Ascending aorta (tissue), 2 donors: ENCODE measurements around the gene ZNF691. TPM values are rescaled to one million over a fixed set of nuclear protein-coding genes. Genes with fewer than 3 reads are reported as not detected.

Experiments
- DNase-seq, 2 donors: peaks; one replicate each; pipeline ENCODE4 v3.0.0-alpha.2; 2019; ENCODE audit warnings: low spot score in 2 of 2
- H3K27ac ChIP-seq, 2 donors: fragments of 200-600 bp; sonication (generic); one replicate each; pipeline ENCODE4 v1.5.1; 2016 to 2017; ENCODE audit warnings: mild to moderate bottlenecking in 1 of 2
- H3K27me3 ChIP-seq: fragments of 200-600 bp; sonication (generic); one replicate; pipeline ENCODE4 v1.5.1; 2017
- H3K36me3 ChIP-seq, 2 donors: fragments of 200-600 bp; sonication (generic); one replicate each; pipeline ENCODE4 v1.5.1; 2016
- H3K4me1 ChIP-seq, 2 donors: fragments of 200-600 bp; sonication (generic); one replicate each; pipeline ENCODE4 v1.5.1; 2016 to 2017; ENCODE audit warnings: mild to moderate bottlenecking in 1 of 2
- H3K4me3 ChIP-seq, 2 donors: fragments of 200-600 bp; sonication (generic); one replicate each; pipeline ENCODE4 v1.5.1; 2016 to 2017; ENCODE audit warnings: mild to moderate bottlenecking in 1 of 2
- H3K9me3 ChIP-seq, 2 donors: fragments of 200-600 bp; sonication (generic); one replicate each; pipeline ENCODE4 v1.5.1; 2016
- intact Hi-C: fragments of 100-400 bp; cut with DNase I; formaldehyde crosslinking; loops from one replicate; pipeline ENCODE4 v1.15.1; 2023
- total RNA-seq: library from RNA; depleted of rRNA; stranded (reverse); fragments of >200 nt; gene quantifications from one replicate; pipeline ENCODE4 v1.1.0, GENCODE V29; 2016
- TF ChIP-seq, protein P1 (sequence below), 3 experiments: fragments of 200-600 bp in 2 of 3; fragments of 450-650 bp in 1 of 3; sonication (generic) in 2 of 3; IDR thresholded peaks; one replicate each; pipeline ENCODE4 v1.5.1; 2016 to 2019; ENCODE audit warnings: antibody characterized with exemption in 3 of 3, mild to moderate bottlenecking in 1 of 3, moderate library complexity in 1 of 3

ZNF691 gene
- total RNA-seq, 1 donor from 2014 or later = 14.7 TPM

DNA sequence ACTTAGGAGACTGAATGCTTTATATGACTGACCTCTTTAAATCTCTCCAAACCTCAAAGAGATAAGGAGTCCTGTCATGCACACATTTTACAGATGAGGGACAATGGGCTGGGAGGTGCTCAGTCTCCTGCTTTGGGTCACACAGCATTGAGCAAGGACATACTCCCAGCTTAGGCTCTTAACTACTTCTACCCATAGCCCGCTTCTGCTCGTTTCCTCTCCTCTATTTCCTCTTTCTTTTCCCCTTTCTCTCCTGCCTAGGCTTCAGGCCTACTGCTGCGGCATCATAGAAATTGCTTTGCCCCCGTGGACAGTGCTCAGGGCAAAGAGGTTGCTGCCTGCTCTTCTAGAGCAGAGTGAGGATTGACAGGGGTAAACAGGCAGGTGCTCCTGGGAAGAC is 12.4 kb upstream of the ZNF691 start:
- no peak overlapping the region for H3K27ac ChIP-seq
- intact Hi-C loops = no loop called here
- no peak for DNase-seq
- TF ChIP-seq, protein P1, sequence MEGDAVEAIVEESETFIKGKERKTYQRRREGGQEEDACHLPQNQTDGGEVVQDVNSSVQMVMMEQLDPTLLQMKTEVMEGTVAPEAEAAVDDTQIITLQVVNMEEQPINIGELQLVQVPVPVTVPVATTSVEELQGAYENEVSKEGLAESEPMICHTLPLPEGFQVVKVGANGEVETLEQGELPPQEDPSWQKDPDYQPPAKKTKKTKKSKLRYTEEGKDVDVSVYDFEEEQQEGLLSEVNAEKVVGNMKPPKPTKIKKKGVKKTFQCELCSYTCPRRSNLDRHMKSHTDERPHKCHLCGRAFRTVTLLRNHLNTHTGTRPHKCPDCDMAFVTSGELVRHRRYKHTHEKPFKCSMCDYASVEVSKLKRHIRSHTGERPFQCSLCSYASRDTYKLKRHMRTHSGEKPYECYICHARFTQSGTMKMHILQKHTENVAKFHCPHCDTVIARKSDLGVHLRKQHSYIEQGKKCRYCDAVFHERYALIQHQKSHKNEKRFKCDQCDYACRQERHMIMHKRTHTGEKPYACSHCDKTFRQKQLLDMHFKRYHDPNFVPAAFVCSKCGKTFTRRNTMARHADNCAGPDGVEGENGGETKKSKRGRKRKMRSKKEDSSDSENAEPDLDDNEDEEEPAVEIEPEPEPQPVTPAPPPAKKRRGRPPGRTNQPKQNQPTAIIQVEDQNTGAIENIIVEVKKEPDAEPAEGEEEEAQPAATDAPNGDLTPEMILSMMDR (IDR thresholded peaks at IDR 0.05) = no peak
- no peak overlapping the region for H3K4me3 ChIP-seq
- H3K27me3 ChIP-seq = no peaks in the 10 kb centered on the region
- H3K4me1 ChIP-seq = no peaks in the 10 kb centered on the region
- no peaks in the 10 kb centered on the region for H3K9me3 ChIP-seq
- no peaks in the 10 kb centered on the region for H3K36me3 ChIP-seq

DNA sequence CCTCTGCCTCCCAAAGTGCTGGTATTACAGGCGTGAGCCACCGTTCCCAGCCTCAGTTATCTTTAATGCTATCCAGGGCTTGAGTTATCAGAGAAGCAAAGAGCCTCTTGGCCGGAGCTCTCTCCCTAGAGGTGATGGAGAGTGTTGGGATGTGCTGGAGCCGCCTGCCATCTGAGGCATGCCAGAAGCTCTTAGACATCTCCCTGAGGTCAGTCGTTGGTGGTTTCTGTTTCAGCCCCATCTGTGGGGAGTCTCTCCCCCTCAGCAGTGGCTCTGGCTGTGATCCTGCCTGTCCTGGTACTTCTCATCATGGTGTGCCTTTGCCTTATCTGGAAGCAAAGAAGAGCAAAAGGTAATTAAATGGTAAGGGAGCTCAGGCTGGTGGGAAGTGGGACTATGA is 11.6 kb upstream of the ZNF691 start:
- Histone ChIP-seq H3K27ac (no peak overlapping the region), H3K4me3 (no peak overlapping the region), H3K4me1 (no peaks in the 10 kb centered on the region), H3K27me3 (no peaks in the 10 kb centered on the region), H3K36me3 (no peaks in the 10 kb centered on the region), H3K9me3 (no peaks in the 10 kb centered on the region)
- TF ChIP-seq, protein P1 (IDR thresholded peaks at IDR 0.05) = no peak
- intact Hi-C loops = no loop called here
- DNase-seq = no peak

DNA sequence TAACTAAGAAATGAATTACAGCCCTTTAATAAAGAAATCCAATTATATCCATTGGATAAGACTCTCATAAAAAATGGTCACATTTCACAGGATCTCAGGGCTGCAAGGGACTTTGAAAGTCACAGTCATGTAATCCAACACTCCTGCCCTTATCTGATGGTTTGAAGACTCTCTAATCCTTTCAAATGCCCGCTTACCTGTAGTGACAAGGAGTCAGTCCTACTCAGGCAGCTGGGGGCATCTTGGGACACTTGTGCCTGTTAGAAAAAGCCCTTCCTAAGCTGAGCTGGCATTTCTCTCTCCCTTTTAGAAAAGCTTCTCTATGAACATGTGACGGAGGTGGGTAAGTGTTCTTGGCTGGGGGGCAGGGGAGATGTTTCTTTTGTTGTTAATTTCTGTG is 11.0 kb upstream of the ZNF691 start:
- intact Hi-C loops = no loop called here
- no peaks in the 10 kb centered on the region for H3K27me3 ChIP-seq
- no peak for DNase-seq

DNA sequence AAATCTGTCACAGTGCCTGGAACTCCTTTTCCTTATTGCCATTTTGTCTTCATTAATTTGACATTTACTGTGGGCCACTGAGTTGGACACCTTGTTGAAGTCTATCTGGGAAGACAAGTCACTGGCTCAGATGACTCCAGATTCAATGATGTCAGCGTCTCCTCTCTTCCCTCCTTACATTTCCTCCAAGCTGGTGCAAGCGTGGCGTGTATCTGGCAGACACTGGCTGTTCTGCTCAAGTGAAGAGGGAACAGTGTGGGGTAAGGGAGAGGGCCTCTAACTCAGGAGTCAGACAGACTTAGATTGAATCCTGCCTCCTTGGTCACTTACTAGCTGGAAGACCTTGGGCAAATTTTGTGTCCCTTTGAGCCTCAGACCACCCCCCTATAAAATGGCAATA is 8.7 kb upstream of the ZNF691 start:
- H3K27ac ChIP-seq = no peak overlapping the region
- no peaks in the 10 kb centered on the region for H3K36me3 ChIP-seq
- no peak for DNase-seq

More for the DNA sequence above, 11.0 kb upstream of the ZNF691 start:
- Histone ChIP-seq H3K4me1 (no peaks in the 10 kb centered on the region), H3K27ac (no peak overlapping the region), H3K9me3 (no peaks in the 10 kb centered on the region), H3K36me3 (no peaks in the 10 kb centered on the region), H3K4me3 (no peak overlapping the region)
- TF ChIP-seq, protein P1 (IDR thresholded peaks at IDR 0.05) = no peak

DNA sequence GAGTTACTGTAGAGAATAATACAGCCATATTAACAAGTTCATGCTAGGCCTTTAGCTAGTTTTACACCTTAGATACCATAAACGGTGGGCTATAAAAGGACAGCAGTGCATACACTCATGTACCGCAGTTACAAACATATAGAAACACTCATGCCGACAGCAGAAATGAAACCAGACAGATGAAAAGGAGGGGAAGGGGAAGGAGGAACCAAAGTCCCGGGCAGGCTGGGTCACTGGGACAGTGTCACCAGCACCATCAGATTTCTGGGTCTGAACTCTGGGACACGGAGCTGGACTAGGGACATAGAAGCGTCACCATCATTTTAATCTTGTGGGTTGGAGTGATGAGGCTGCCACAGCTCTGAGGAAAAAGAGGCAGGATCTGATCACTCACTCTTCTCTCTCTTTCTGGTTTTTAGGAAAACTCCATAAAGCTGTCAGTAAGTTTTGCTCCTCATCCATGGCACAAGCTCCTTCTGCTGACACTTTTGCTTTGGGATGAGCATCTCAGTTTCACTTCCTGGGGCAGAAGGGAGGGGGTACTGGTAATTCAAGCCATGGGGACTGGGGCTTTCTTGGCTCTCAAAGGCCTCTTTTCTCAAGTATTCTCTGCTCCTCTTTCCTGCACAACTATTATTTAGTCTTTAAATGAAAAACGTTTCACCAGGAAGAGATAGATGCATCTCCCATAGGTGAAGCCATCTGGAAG is 7.8 kb upstream of the ZNF691 start:
- Histone ChIP-seq H3K36me3 (peaks cover 0 to 3% of the 10 kb centered on the region in 2 donors), H3K27ac (no peak overlapping the region), H3K4me3 (no peak overlapping the region), H3K9me3 (no peaks in the 10 kb centered on the region), H3K27me3 (no peaks in the 10 kb centered on the region), H3K4me1 (no peaks in the 10 kb centered on the region)
- TF ChIP-seq, protein P1 (IDR thresholded peaks at IDR 0.05) = no peak
- intact Hi-C loops = no loop called here
- DNase-seq = no peak

More for the DNA sequence above, 8.7 kb upstream of the ZNF691 start:
- intact Hi-C loops = no loop called here
- no peaks in the 10 kb centered on the region for H3K4me1 ChIP-seq
- no peaks in the 10 kb centered on the region for H3K9me3 ChIP-seq
- no peak overlapping the region for H3K4me3 ChIP-seq
- TF ChIP-seq, protein P1 (IDR thresholded peaks at IDR 0.05) = no peak
- no peaks in the 10 kb centered on the region for H3K27me3 ChIP-seq
